NCI-H345 (cell line): ENCODE measurements around the gene GCC1.

Experiments used
- DNase-seq: peaks from one replicate; lab custom pipeline; 2025; lab: John Stamatoyannopoulos, UW

Gene GCC1

DNA sequence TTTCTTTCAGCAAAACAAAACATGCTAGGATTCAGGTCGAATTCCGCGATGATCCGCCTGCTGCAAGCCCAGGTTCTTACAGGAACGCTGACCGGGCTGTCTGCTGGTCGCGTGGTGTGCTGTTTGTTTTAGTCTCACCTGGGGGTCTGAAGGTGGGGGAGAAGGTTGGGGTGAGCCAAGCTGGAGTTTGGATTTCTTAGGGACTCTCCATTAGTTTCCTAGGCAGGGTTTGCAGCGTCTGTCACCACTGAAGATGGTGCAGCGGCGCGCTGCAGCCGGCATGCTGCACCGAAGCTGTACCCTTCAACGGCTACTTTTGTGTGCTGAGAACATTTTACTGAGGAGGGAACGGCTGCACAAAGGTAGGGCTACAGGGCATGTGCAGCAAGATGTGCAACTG lies 48.7 kb downstream of the GCC1 start:
- no peak for DNase-seq

DNA sequence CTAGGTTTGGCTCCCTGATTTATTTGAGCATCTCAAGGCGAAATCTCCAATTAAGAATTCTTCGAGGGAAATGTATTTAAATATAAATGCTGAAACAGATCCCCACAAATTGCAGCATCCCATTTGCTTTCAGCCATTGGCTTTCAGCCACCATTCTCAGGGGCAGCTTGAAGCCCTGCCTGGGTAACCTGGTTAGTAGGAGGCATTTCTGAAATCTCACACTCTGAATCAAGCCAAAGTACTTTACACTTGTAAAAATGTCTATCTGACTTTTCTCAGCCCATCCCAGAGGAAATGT lies 49.1 kb downstream of the GCC1 start:
- no peak for DNase-seq

DNA sequence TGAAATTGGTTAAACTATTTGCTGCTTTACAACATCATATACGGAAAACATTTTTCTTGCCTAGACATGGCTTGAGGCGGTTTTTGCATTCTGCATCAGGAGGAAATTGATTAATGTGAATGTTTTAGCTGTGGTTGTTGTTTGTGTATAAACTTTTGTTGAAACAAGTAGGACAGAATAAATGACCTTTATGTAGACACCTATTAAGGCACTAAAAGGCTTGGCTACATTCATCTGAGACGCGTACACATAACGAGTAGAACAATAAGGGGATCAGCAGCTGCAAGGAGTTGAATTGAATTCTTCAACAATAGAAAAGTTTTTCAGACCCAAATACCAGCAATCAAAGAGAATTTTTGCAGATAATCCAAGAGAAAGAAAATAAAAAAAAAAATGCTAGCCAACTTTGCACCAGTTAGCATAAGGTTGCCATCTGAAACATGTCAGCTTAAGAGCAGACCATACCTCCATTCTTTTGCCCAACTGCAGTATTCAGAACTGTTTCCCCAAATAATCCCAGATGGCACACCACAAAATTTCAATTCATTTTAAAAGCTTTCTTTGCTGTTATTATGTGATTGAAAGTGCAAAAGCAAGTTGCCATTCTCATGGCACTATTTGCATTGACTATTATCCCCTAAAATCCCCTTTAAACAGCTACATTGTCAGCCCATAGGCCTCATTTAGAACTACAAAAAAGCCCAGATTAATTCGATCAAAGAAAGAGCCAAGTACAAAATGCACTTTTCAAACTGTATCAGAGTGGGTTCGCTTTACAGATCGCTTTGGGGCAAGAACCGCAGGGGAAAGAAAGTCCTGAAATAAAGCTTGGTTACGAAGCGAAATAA lies 49.6 kb downstream of the GCC1 start:
- DNase-seq = no peak

DNA sequence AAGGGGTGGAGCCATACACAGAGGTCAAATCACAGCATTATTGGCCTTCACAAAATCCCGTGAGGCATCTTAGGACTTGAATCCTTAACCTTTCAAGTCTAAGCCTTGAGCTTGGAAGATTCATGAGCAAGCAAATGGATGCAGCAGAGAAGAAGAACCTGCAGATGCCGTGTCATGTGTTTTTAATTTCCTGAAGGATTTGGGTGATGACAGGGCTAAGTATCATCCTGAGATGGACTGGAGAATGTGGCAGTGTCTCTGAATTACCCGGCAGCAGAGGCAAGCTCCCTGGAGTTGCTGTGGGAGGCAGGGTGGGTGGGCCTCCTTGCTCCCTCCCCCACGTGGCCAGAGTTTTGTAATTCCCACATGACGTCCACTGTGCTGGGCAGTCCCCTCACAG lies 50.8 kb downstream of the GCC1 start:
- DNase-seq = no peak

DNA sequence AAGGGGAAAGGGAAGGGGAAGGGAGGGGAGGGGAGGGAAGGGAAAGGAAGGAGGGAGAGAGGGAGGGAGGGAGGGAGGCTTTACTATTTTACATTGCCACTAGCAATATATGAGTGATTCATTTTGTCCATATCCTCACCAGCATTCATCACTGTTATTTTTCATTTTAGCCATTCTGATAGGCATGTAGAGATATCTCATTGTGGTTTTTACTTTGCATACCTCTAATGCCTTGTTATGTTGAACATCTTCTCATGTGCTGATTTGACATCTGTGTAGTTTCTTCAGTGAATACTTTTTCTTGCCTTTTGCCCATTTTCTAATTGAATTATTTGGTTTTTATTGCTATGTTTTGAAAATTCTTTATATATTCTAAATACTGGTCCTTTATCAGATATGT lies 52.7 kb downstream of the GCC1 start:
- no peak for DNase-seq

DNA sequence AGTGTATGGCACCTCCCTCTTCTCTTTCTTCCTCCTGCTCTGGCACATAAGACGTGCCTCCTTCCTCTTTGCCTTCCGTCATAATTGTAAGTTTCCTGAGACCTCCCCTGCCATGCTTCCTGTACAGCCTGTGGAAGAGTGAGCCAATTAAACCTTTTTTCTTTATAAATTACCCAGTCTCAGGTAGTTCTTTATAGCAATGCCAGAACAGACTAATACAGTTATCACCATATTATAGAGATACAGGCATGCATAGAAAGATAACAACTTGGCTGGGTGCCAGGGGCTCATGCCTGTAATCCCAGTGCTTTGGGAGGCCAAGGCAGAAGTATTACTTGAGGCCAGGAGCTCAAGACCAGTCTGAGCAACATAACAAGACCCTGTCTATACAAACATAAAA lies 53.2 kb downstream of the GCC1 start:
- no peak for DNase-seq
